ENCODE results near the gene SDK2. TPM values are rescaled to one million over a fixed set of nuclear protein-coding genes. Genes with fewer than 3 reads are reported as not detected.

The SDK2 gene
- total RNA-seq, 4 donors from 2014 or later: 0.18 to 3.3 (median 1.2) TPM

GRCh38 chr17:73541561-73541981 is 102.7 kb downstream of the SDK2 start:
- H3K27ac ChIP-seq: no peak overlapping the region
- DNase-seq: no peak
- TF ChIP-seq CTCF (IDR thresholded peaks at IDR 0.05): no peak
- no peak for TF ChIP-seq POLR2A (IDR thresholded peaks at IDR 0.05)
- no peaks in the 10 kb centered on the region for H3K36me3 ChIP-seq
- no peaks in the 10 kb centered on the region for H3K9me3 ChIP-seq
- no peaks in the 10 kb centered on the region for H3K4me1 ChIP-seq
- H3K27me3 ChIP-seq: no peaks in the 10 kb centered on the region
- H3K4me3 ChIP-seq: no peak overlapping the region

GRCh38 chr17:73541111-73541510 is 103.1 kb downstream of the SDK2 start:
- no peak for DNase-seq
- Histone ChIP-seq H3K36me3 (no peaks in the 10 kb centered on the region), H3K4me3 (no peak overlapping the region), H3K27me3 (no peaks in the 10 kb centered on the region), H3K9me3 (no peaks in the 10 kb centered on the region), H3K27ac (no peak overlapping the region), H3K4me1 (no peaks in the 10 kb centered on the region)
- TF ChIP-seq POLR2A (IDR thresholded peaks at IDR 0.05) (no peak), CTCF (IDR thresholded peaks at IDR 0.05) (no peak)

GRCh38 chr17:73539166-73539565 is 105.1 kb downstream of the SDK2 start:
- no peak overlapping the region for H3K4me3 ChIP-seq
- TF ChIP-seq POLR2A (IDR thresholded peaks at IDR 0.05) (no peak), CTCF (IDR thresholded peaks at IDR 0.05) (no peak)
- H3K27me3 ChIP-seq: no peaks in the 10 kb centered on the region
- H3K27ac ChIP-seq: no peak overlapping the region
- DNase-seq: no peak
- H3K9me3 ChIP-seq: no peaks in the 10 kb centered on the region
- no peaks in the 10 kb centered on the region for H3K36me3 ChIP-seq
- no peaks in the 10 kb centered on the region for H3K4me1 ChIP-seq

- no peak overlapping the region for H3K27ac ChIP-seq
- DNase-seq: no peak
- no peak for TF ChIP-seq POLR2A (IDR thresholded peaks at IDR 0.05)
- no peak for TF ChIP-seq CTCF (IDR thresholded peaks at IDR 0.05)
- H3K27me3 ChIP-seq: no peaks in the 10 kb centered on the region
- H3K9me3 ChIP-seq: no peaks in the 10 kb centered on the region
- no peaks in the 10 kb centered on the region for H3K4me1 ChIP-seq
- no peak overlapping the region for H3K4me3 ChIP-seq
- H3K36me3 ChIP-seq: no peaks in the 10 kb centered on the region
Observed at GRCh38 chr17:73538445-73538844, 105.8 kb downstream of the SDK2 start.

GRCh38 chr17:73536700-73537605 is 107.3 kb downstream of the SDK2 start:
- Histone ChIP-seq H3K27me3 (no peaks in the 10 kb centered on the region), H3K9me3 (no peaks in the 10 kb centered on the region), H3K4me1 (no peaks in the 10 kb centered on the region), H3K36me3 (no peaks in the 10 kb centered on the region), H3K4me3 (no peak overlapping the region), H3K27ac (no peak overlapping the region)
- DNase-seq: no peak
- TF ChIP-seq POLR2A (IDR thresholded peaks at IDR 0.05): no peak
- no peak for TF ChIP-seq CTCF (IDR thresholded peaks at IDR 0.05)

Data from Peyer's patch (tissue), 4 donors.